AG09319 (cell line): ENCODE data around the gene TBX1.

Source experiments
- DNase-seq: peaks from one replicate; pipeline ENCODE4 v3.0.0-alpha.2; 2010; ENCODE audit warnings: low read depth; ENCODE audit errors: extremely low read depth
- TF ChIP-seq, protein P1 (sequence below): IDR thresholded peaks from 2 replicates; pipeline ENCODE4 v1.5.1; 2011; ENCODE audit warnings: low read depth, mild to moderate bottlenecking, inconsistent platforms, low read length, moderate library complexity

Gene TBX1

GRCh38 chr22:19799322-19800190 is 39.0 kb downstream of the TBX1 start:
- peak; percentile 91 for DNase-seq
- TF ChIP-seq, protein P1, sequence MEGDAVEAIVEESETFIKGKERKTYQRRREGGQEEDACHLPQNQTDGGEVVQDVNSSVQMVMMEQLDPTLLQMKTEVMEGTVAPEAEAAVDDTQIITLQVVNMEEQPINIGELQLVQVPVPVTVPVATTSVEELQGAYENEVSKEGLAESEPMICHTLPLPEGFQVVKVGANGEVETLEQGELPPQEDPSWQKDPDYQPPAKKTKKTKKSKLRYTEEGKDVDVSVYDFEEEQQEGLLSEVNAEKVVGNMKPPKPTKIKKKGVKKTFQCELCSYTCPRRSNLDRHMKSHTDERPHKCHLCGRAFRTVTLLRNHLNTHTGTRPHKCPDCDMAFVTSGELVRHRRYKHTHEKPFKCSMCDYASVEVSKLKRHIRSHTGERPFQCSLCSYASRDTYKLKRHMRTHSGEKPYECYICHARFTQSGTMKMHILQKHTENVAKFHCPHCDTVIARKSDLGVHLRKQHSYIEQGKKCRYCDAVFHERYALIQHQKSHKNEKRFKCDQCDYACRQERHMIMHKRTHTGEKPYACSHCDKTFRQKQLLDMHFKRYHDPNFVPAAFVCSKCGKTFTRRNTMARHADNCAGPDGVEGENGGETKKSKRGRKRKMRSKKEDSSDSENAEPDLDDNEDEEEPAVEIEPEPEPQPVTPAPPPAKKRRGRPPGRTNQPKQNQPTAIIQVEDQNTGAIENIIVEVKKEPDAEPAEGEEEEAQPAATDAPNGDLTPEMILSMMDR: peak; percentile 23

DNA sequence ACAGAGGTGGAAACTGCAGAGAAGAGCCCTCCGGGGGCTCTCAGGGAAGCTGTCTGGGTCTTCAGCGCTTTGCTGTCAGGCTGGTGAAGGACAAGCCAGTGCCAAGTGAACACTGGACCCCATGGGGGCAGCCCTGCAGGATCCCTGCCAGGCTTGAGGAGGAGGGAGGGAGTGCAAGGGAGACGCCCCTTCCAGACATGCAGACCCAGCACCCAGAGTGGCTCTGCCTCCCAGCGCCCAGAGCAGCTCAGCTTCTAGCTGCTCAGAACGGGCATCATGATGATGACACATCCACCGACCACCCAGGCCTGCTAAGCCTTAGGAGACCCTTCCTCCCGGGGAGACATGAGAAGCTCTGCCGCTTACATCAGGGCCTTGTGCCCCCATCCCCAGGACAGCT is 39.7 kb downstream of the TBX1 start:
- TF ChIP-seq, protein P1: no peak
- DNase-seq: no peak

- no peak for DNase-seq
- TF ChIP-seq, protein P1: peak; percentile 47
Measured at GRCh38 chr22:19800761-19801244, 40.2 kb downstream of the TBX1 start.

GRCh38 chr22:19801340-19802000 is 40.9 kb downstream of the TBX1 start:
- DNase-seq: peak; percentile 54
- TF ChIP-seq, protein P1: no peak

DNA sequence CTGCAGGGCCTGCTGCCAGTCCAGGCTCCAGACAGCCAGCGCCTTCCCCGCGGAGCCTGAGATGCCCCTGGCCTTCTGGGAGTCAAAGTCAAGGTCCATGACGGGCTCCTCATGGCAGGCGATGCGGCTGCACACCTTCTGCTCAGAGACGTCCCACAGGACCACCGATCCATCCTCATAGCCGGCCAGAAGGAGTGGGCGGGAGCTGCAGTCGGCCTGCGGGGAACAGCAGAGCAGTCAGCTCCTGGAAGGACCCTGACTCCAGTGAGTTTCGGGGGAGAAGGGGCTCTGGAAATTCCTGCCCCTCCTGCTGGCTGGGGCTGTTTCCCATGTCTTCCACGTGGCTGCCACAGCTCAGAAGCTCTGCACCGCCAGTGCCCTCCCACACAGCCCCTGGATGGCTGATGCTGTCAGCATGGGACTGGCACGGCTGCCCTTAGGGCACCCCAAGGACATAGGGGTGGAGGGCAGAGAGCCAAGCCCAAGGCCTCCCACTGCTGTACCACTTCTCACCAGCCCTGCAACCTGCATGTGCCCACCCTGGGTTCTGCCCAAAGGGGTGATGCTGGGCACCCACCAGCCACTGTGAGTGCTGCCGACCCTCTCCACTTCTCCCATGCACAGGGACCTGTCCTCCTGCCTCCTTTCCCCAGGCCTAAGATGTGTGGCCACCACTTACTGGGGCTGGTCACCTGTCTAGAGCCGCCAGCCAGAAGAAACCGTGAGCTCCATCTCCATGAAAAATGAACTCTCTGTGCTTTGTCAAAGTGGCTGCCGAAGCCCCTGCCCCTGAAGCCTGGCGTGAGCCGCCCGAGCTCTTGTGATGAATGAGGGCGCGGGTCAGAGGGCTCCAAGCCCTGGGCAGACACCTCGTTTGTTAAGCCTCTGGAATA is 41.7 kb downstream of the TBX1 start:
- DNase-seq: no peak
- TF ChIP-seq, protein P1: no peak

- TF ChIP-seq, protein P1: no peak
Measured at GRCh38 chr22:19802894-19803735, 42.5 kb downstream of the TBX1 start.

More at GRCh38 chr22:19802894-19803735, 42.5 kb downstream of the TBX1 start:
- no peak for DNase-seq
